ENCODE data around the gene TRIM3.

Gene TRIM3

DNA sequence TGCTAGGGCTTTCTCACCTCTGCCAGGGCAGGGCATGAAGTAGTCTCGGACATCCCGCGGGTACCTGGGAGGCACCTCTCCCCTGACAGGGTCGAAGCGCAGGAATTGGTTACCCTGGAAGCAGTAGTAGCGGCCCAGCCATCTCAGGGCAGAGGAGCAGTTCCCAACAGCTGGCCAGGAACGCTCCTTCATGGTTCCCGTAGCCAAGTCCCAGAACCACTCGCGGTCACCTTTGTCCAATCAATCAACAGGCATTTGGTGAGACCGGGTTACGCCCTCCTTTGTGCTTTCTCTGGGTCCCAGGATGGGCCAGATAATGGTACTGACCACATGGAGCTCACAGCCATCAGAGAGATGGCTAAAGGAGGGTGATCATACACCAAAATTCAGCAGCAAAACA, 36.3 kb downstream of the TRIM3 start:
- DNase-seq: no peak

DNA sequence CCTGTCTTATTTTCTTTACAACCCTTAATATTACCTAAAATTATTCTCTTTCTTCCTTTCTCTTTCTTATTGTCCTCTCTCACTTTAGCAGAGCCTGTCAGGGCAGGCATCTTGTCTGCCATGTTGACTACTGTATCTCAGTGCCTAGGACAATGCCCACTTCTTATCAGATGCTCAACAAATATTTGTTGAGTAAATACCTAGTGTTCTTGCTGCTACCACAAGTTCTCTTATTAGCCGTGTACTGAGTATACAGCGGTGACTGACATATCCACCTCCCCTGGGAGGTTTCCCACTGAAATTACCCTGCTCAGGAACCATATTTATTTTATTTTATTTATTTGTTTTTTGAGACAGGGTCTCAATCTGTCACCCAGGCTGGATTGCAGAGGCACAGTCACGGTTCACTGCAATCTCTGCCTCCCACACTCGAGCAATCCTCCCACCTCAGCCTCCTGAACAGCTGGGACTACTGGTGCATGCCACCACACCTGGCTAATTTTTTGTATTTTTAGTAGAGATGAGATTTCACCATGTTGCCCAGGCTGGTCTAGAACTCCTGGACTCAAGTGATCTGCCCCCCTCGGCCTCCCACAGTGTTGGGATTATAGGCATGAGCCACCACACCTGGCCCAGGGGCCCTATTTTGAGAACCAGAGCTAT, 39.6 kb downstream of the TRIM3 start:
- DNase-seq: no peak

DNA sequence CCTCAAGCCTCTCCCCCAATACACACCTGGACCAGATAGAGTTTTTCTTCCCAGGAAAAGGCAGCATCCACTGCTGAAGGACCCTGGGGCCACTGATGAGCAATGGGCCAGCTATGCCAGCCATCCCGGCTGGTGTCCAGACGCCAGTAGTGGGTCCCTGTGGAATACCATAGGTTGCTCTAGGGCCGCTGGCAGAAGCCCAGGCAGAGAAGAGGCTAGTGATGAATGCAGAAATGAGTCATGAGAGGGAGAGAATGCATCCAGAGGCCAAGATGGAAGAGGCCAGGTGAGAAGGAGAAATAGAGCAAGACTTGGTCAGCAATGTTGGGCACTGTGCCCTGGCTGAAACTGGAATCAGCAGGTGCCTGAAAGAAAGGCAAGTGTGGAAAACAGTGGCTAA, 41.9 kb downstream of the TRIM3 start:
- DNase-seq: no peak

DNA sequence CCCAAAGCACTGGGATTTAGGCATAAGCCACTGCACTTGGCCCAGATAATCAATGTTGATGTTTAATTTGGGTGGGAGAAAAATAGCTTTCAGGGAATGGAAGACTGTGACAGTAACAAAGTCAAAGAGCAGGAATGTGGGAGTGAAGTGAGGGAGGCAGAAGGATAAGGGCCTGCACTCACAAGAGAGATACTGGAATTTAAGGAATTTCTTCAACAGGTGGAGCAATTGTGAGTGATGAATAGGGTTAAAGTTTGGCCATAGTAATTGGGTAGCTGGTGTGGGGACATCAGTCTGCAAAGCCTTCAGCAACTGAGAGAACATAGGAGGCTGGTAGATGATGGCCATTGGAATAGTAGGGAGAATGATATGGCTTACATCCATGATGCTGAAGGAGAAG, 46.2 kb downstream of the TRIM3 start:
- no peak for DNase-seq

DNA sequence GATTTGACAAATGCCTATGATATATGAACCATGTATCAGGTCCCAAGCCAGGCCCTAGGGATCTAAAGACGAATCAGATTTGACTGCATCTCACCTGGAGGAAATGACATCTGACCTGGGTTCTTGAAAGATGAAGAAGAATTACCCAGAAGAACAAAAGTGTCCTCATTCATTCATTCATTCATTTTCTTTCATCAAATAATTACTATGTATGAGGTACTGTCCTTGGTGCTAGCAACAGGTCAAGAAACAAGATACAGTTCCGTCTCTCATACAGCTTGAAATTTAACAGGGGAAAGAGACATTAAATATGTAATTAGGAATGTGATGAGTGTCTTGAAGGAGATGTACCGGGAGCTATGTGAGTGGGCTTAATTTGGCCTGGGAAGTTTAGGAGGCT, 53.1 kb downstream of the TRIM3 start:
- no peak for DNase-seq

DNA sequence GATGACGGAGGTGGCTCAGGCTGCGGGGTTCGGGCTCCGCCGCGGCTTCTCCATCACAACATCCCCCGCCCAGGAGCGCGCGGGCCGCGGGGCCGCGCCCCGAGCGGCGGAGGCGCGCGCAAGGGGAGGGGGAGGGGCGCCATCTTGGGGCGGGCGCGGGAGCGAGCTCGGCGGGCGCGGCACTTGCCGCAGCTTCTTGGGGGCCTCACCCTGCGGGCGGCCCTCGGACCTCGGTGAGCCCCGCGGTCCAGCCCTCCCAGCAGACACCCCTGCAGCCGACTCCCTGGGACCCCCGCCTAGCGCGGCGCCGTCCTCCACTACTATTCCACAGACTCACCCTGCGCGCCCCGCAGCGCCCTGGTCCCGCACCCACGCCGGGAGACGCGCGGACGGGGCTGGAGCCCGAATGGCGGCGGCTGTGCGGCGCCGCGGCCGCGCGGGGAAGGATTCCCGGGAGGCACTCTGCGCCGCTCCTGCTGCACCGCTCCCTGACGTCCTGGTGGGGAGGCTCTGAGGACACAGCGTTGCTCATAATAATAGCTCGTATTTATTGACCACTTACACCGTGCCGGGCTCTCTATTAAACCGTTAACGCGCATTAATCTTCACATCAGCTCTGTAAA, 54.6 kb downstream of the TRIM3 start, which contains the start of gene APBB1:
Gene APBB1 (minus strand): TSS at position 86 of the 623 bp plus-strand sequence. CDS start 7,747 bp downstream, outside the sequence.
- DNase-seq: no peak

DNA sequence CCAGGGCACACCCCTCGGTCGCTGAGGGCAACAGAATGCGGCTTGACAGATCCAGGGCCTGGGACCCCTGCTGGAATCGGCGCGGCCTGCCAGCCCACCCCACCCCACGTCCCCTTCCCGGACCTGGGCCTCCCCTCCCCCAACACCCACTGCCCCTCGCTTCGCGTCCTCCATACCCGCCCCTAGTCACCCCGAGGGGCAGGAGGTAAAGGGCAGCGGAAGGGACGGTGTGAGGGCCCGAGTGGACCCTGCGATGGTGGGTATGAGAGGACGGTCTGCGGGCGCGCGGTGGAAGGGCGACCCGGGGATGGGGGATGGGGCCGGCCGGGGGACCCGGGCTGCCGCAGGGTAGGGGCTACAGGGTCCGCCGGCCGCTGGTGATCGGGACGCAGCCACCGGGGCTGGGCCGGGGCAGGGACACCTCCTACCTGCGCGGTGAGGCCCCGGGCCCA, 55.2 kb downstream of the TRIM3 start:
- DNase-seq: no peak

DNA sequence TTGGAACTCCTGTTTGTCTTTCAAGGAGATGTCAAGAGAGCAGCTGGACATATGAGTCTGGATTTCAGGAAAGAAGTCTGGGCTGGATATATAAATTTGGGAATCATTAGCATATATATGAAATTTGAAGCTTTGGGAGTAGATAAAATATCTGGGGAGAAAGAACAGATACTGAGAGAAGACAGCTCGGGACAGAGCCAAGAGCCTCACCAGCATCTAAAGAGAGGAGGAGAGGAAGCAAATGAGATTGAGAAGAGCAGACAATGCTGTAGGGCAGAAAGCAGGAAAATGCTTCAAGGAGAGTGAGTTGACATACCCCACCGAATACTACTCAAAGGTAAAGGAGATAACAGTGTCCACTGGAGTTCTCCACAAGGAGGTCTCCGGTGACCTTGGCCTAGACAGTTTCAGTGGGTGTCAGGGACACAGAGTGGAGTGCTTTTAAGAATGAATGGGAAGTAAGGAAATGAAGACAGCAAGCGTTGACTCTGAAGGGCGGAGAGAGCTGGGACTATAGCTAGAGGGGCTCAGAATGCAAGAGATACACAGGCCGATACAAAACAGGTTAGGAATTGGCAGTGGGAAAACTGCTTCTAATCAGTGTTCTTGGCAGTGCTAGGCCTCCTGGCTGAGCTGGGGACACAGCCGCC, 55.7 kb downstream of the TRIM3 start:
- DNase-seq: no peak

DNA sequence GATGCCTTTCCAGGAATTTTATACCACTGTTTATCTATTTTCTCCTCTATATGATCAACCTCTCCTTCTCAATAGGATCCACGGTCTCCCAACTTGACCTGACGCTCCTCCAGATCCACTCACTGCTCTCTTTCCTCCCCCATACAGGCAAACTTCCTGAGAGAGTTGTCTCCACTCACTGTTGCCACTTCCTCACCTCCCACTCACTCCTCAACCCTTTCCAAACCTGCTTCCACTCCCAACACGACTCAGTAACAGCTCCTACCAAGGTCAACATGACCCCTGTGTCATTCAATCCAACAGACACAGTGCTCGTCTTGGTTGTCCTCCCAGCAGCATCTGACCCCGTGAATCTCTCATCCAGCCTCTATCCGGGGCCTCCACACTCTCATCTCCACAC, 57.9 kb downstream of the TRIM3 start:
- DNase-seq: no peak

DNA sequence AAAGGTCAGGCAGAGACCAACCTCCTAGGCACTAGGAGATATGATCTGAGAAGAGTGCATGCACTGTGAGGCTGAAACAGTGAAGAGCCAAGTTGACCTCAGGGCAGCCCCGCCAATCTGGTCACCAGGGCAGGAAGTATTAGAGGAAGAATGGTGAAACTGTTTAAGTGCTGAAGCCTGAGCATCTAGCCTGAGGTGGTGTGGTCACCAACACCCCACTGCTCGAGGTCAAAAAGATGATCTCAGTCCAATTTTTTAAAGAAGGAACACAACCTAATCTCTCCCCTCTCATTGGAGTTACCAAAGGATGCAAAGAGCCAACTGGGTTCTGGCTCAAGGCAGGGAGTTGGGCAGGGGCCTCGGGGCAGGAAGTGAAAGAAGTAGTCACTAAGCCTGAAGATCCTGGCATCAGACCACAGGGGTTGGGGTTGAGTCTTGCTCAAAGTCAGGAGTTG, 58.8 kb downstream of the TRIM3 start:
- DNase-seq: no peak

DNA sequence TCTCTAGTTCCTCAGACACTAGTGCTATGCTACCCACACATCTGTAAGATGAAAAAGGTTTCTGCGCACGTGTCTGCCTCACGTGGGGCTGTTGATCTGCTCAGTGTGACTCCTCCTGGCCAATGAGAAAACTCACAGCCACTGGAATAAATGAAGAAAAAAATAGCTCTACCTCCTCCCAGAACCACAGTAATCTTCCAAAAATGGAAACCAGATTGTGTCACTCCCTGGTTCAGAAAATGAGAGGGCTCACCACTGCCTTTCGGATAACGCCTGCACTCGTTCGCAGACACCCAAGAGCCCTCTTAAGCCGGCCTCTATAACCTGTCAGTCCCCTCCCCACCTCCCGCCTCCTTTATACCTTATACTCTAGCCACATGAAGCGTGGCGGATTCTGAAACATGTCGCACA, 59.9 kb downstream of the TRIM3 start:
- no peak for DNase-seq

DNA sequence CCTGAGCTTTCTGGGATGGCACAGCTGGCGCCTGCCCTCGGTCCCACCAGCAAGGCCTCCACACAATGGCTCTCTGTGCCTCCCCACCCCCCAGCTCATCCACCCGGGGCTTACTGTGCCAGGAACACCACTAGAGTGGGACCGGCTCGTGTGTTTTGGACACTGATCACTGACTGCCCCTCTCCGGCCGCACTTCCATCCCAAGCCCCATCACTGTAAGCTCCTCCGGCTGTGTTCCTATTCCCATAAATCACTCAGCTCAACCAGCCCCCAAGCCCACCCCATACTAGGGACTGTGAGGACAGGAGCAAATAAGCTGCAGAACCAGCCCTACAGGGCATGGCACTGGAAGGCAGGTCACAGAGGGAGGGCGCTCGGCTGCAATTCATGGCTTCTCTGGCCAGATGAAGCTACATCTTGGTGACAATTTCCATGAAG, 62.1 kb downstream of the TRIM3 start:
- DNase-seq: no peak

DNA sequence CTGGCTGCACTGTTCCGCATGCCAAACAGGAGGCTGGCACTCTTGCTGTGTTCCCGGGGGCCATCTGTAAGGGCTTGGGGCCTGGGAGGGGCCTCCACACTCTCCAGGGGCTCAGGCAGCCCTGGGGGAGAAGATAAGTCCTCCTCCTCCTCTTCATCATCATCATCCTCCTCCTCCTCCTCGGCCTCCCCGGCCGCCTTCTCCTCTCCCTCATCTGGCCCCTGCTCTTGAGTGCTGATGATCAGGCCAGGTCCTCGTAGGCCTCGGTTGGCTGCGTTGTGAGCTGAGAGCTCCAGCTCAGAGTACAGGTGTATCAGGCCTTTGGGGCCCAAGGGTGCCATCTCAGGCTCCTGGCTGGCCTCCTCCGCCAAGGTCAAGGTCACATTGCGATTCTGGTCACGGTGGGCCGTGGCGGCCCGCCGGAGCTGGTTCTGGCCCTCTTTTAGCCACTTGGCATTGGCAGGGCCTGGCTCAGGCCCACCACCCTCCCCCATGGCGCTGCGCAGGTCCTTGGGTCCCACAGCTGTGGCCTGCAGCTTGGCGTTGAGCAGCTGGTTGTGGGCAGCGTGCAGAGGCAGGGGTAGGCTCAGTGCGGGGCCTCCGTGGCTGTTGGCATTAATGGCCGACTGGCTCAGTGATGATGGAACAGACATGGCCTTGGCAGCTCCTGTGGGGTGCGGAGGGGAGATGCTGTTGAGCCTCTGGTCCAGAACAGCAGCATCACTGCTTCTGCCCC, 62.9 kb downstream of the TRIM3 start:
- no peak for DNase-seq

DNA sequence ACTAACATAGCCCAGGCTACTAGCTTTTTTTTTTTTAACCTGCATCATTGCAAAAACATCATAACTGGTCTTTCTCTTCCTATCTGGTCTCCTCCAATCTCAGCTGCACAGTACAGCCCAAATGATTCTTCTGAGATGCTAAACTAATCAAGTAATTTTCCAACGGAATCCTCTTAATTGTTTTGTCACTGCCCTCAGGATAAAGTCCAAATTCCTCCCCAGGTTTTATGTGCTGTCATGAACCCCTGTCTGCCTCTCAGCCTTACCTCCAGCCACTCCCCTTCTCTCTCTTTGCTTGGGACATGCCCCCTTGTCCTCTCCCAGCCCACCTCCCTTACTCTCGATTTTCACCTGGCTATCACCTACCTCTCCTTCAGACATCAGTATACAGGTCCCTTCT, 67.4 kb downstream of the TRIM3 start:
- no peak for DNase-seq

DNA sequence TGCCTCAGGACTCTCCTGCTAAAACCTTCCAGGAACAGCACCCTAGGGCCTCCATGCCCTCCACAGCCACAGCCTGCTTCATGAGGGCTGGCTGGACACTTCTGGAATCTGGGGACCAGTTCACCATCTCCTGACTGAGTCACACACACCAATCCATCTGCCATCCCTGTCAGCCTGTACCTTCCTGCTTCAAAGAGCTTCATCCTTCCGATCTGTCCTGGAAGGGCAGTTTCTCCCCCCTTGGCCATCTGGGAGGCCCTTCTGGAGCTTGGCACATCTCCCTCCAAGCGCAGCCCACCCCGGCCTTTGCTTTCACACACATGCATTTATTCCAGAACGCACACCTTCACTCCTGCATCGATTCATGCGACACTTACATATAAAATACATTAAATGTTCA, 67.9 kb downstream of the TRIM3 start:
- no peak for DNase-seq

DNA sequence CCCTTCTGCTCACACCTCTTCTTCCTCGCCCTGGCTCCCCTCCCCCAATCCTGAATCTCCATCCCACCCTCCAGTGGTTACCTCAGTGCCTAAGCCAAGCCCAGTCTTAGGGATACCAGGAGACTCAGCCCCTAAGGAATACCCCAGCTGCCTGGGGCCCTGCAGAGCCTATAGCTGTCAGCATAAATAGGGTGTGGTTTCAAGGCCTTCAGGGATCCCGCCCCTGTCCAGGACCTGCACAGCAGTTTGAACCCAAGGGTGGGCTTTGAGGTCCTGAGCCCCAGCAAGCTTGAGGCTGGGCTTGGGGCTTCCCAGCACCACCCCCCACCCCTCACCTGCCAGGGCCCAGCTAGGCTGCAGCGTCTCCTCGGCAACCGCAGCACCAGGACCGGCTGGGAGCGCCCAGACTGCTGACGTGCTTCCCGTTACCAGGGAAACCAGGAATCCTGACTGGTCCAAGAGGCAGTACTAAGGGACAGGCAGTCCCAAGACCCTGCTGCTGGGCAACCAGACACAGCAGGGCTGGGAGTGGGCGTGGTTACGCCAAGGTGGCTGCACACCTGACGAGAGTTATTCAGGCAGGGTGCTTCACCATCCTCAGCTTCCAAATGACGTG, 68.6 kb downstream of the TRIM3 start:
- no peak for DNase-seq

DNA sequence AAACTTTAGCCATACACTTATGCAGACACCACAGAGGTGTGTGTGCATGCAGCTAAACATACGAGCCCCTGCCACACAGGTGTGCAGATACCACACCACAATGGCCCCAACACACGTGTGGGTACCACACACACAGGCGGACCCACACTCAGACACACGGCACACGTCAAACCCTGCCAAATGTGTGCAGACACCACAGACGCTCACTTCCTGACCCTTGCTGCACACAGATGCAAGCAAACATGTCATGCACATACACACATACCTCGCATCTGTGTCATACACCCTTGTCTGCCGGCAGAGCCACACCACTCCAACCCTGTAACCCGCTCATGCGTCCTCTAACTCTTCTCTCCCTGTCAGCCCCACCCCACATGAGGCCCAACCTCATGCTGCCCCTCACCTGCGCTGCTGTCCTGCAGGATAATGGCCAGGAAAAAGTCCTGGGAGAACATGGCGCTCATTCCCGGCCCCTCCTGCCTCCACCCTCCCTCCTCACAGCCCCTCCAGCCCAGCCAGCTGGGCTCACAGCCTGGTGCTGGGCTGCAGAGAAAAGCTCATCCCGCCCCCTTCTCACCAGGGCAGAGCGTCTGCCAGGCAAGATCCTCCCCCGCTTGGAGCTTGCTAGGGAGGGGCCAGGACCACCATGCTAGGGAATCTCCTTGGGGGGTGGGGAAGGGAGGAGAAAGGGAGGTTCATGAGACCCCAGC, 69.2 kb downstream of the TRIM3 start:
- DNase-seq: no peak

DNA sequence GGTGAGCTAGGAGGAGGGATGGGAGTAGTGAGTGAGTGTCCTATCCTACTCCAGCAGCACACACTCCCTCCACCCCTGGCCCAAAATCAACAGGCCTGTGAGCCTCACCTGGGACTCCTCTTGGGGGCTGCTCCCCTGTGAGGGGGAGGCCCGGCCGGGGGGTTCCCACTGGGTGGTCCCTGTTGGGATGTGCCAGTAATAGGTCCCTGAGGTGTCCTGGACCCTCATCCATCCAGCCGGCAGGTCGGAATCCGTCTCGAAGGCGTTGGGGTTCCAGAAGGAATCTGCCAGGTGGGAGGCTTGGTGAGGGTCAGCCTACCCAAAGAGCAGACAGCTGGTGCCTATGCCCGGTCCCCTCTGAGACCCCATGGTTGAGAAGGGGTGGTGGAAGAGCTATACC, 70.2 kb downstream of the TRIM3 start:
- no peak for DNase-seq

DNA sequence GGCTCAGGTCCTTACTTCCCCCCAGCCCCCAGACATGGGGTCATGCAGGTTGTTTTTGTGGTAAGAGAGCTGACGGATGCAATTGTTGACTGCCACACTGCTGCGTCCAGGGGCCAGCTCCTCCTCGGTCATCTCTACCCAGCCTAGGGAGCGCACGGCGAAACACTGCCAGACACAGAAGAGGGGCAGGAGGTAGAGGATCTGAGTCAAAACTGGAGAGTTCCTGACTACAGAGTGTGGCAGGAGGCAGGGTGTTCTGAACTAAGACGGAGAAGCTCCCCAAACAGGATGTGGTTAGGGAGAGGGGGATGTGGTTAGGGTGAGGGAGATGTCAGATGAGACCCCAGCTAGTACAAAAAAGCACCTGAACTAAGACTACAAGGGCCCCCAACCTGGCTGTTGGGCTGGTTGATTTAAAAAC, 71.2 kb downstream of the TRIM3 start:
- peak in 1 of 2 donors; percentile 77 for DNase-seq

DNA sequence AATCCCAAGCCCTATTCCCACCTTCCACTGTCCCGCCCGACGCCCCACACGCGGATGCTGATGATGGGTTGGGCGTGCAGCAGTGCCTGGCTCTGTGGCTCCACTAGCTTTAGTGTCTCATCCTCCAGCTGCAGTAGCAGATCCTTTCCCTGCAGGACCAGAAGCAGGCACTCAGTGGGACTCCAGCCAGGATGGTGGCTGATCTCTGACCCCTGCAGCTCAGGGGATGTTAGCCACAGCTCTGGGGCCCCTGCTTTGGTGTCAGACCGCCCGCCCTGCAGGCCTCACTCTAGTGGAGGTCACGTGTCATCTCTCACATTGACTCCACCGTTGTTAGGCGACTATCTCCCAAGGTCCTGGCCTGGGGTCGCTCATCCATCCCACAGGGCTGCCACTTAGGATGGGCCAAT, 71.7 kb downstream of the TRIM3 start:
- DNase-seq: no peak

DNA sequence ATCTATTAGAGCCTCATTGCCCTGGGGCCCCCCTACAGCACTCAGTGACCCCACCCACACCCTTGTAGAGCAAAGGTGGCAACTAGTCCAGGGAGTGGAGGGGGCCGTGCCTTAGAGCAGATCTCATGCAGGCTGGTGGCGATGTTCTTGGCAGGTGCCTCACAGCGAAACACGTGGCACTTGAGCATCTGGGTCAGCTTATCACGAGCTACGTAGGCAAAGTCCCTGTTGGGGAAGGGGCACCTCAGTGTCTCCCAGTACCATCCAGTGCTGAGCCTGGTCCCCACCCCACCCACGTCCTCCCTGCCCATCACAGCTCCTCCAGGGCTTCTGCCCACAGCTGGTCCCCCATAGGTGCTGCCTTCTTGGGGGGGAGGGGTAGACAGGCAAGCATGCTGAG, 72.3 kb downstream of the TRIM3 start:
- no peak for DNase-seq

Data from bone marrow (tissue), 2 donors.